ENCODE measurements around the gene PA2G4. TPM values are rescaled to one million over a fixed set of nuclear protein-coding genes. Genes with fewer than 3 reads are reported as not detected.
A peak's percentile ranks its signal among the peaks of the same experiment; 100 is the strongest.

The PA2G4 gene
- total and polyA plus RNA-seq, 4 donors = 56.8 to 148 (median 68.6) TPM

- 17% methylated on average over 45 of the region's 45 CpGs for WGBS
- DNase-seq (ENCODE audit: low spot score) = peak; percentile 68
- TF ChIP-seq ATF3 (IDR thresholded peaks at IDR 0.05) (no peak), CTCF (IDR thresholded peaks at IDR 0.05; ENCODE audit: low read depth, low read length, missing input control) (peak; percentile 64), RAD21 (IDR thresholded peaks at IDR 0.05) (peak; percentile 34 to 62), EGR1 (IDR thresholded peaks at IDR 0.05; ENCODE audit: low read depth in 2 of 2) (no peak), HNF4A (conservative IDR thresholded peaks at IDR 0.05) (peak in 1 of 2 donors; percentile 3), SP1 (IDR thresholded peaks at IDR 0.05) (peak; percentile 65), NR2F2 (IDR thresholded peaks at IDR 0.05) (no peak)
- H3K9ac ChIP-seq (ENCODE audit: low read depth in 1 of 2, low read length in 2 of 2) = peak overlapping the region; percentile 32 to 45
- no peaks in the 10 kb centered on the region for H3K9me3 ChIP-seq (ENCODE audit: control insufficient read depth in 4 of 4, low read length in 3 of 4)
- H3K27me3 ChIP-seq (ENCODE audit: control insufficient read depth in 4 of 4, insufficient read depth in 4 of 4, low read length in 3 of 4) = no peaks in the 10 kb centered on the region
- peaks cover 9 to 56% (median 47%) of the 10 kb centered on the region in 4 donors for H3K4me1 ChIP-seq (ENCODE audit: control insufficient read depth in 4 of 4, insufficient read depth in 4 of 4, low read length in 3 of 4)
- H3K4me3 ChIP-seq (ENCODE audit: low read depth in 1 of 3, low read length in 3 of 3) = peak overlapping the region; percentile 50 to 73 (median 64)
- peaks cover 12 to 26% (median 23%) of the 10 kb centered on the region in 4 donors for H3K36me3 ChIP-seq (ENCODE audit: control insufficient read depth in 4 of 4, insufficient read depth in 3 of 4, low read depth in 1 of 4, low read length in 3 of 4)
- peak overlapping the region; percentile 85 to 98 for H3K27ac ChIP-seq (ENCODE audit: low read depth in 1 of 2, low read length in 2 of 2)
These were observed 53.1 kb downstream of the PA2G4 start for GRCh38 chr12:56157201-56158028.

GRCh38 chr12:56158029-56158925 lies 53.9 kb downstream of the PA2G4 start, which contains the start of gene MYL6:
Gene MYL6 (plus strand): TSS chr12:56158359. CDS start chr12:56158402, 43 bp downstream.
- Histone ChIP-seq H3K36me3 (ENCODE audit: control insufficient read depth in 4 of 4, insufficient read depth in 3 of 4, low read depth in 1 of 4, low read length in 3 of 4) (peaks cover 14 to 31% (median 30%) of the 10 kb centered on the region in 4 donors), H3K27me3 (ENCODE audit: control insufficient read depth in 4 of 4, insufficient read depth in 4 of 4, low read length in 3 of 4) (no peaks in the 10 kb centered on the region), H3K9ac (ENCODE audit: low read depth in 1 of 2, low read length in 2 of 2) (peak within 1 kb of the TSS; percentile 90 to 100), H3K27ac (ENCODE audit: low read depth in 1 of 2, low read length in 2 of 2) (peak within 1 kb of the TSS; percentile 90 to 98), H3K4me3 (ENCODE audit: low read depth in 1 of 3, low read length in 3 of 3) (peak within 1 kb of the TSS; percentile 73 to 93 (median 92)), H3K9me3 (ENCODE audit: control insufficient read depth in 4 of 4, low read length in 3 of 4) (no peaks in the 10 kb centered on the region), H3K4me1 (ENCODE audit: control insufficient read depth in 4 of 4, insufficient read depth in 4 of 4, low read length in 3 of 4) (peaks cover 4 to 49% (median 41%) of the 10 kb centered on the region in 4 donors)
- WGBS = under 1% methylated on average over 30 of the region's 30 CpGs
- DNase-seq (ENCODE audit: low spot score) = peak; percentile 92
- TF ChIP-seq SP1 (IDR thresholded peaks at IDR 0.05) (peak; percentile 29), FOXA1 (IDR thresholded peaks at IDR 0.05) (no peak), RXRA (IDR thresholded peaks at IDR 0.05) (no peak), MAX (IDR thresholded peaks at IDR 0.05) (no peak), YY1 (IDR thresholded peaks at IDR 0.05) (peak; percentile 95), FOXA2 (IDR thresholded peaks at IDR 0.05) (no peak), RAD21 (IDR thresholded peaks at IDR 0.05) (peak in 1 of 2 donors; percentile 9), ATF3 (IDR thresholded peaks at IDR 0.05) (peak; percentile 28), NR2F2 (IDR thresholded peaks at IDR 0.05) (no peak), CTCF (IDR thresholded peaks at IDR 0.05; ENCODE audit: low read depth, low read length, missing input control) (no peak), JUND (IDR thresholded peaks at IDR 0.05) (peak; percentile 86 to 93), EGR1 (IDR thresholded peaks at IDR 0.05; ENCODE audit: low read depth in 2 of 2) (no peak), ZBTB33 (IDR thresholded peaks at IDR 0.05) (no peak), GABPA (IDR thresholded peaks at IDR 0.05 in 1 of 2, conservative IDR thresholded peaks at IDR 0.05 in 1 of 2) (no peak), HNF4G (IDR thresholded peaks at IDR 0.05) (no peak), HNF4A (conservative IDR thresholded peaks at IDR 0.05) (no peak), REST (IDR thresholded peaks at IDR 0.05) (peak; percentile 95)

Data from liver (tissue), 9 donors.